Ascending aorta (tissue), 2 donors: ENCODE measurements around the gene ALKAL2. TPM values are rescaled to one million over a fixed set of nuclear protein-coding genes. Genes with fewer than 3 reads are reported as not detected.

Experiments used
- DNase-seq, 2 donors: peaks; one replicate each; pipeline ENCODE4 v3.0.0-alpha.2; 2019; ENCODE audit warnings: low spot score in 2 of 2
- H3K27ac ChIP-seq, 2 donors: fragments of 200-600 bp; sonication (generic); one replicate each; pipeline ENCODE4 v1.5.1; 2016 to 2017; ENCODE audit warnings: mild to moderate bottlenecking in 1 of 2
- H3K27me3 ChIP-seq: fragments of 200-600 bp; sonication (generic); one replicate; pipeline ENCODE4 v1.5.1; 2017
- H3K36me3 ChIP-seq, 2 donors: fragments of 200-600 bp; sonication (generic); one replicate each; pipeline ENCODE4 v1.5.1; 2016
- H3K4me1 ChIP-seq, 2 donors: fragments of 200-600 bp; sonication (generic); one replicate each; pipeline ENCODE4 v1.5.1; 2016 to 2017; ENCODE audit warnings: mild to moderate bottlenecking in 1 of 2
- H3K4me3 ChIP-seq, 2 donors: fragments of 200-600 bp; sonication (generic); one replicate each; pipeline ENCODE4 v1.5.1; 2016 to 2017; ENCODE audit warnings: mild to moderate bottlenecking in 1 of 2
- H3K9me3 ChIP-seq, 2 donors: fragments of 200-600 bp; sonication (generic); one replicate each; pipeline ENCODE4 v1.5.1; 2016
- intact Hi-C: fragments of 100-400 bp; cut with DNase I; formaldehyde crosslinking; loops from one replicate; pipeline ENCODE4 v1.15.1; 2023
- total RNA-seq: library from RNA; depleted of rRNA; stranded (reverse); fragments of >200 nt; gene quantifications from one replicate; pipeline ENCODE4 v1.1.0, GENCODE V29; 2016
- TF ChIP-seq, protein P1 (sequence below), 3 experiments: fragments of 200-600 bp in 2 of 3; fragments of 450-650 bp in 1 of 3; sonication (generic) in 2 of 3; IDR thresholded peaks; one replicate each; pipeline ENCODE4 v1.5.1; 2016 to 2019; ENCODE audit warnings: antibody characterized with exemption in 3 of 3, mild to moderate bottlenecking in 1 of 3, moderate library complexity in 1 of 3

ALKAL2 gene
- total RNA-seq, 1 donor from 2014 or later: 26.7 TPM

DNA sequence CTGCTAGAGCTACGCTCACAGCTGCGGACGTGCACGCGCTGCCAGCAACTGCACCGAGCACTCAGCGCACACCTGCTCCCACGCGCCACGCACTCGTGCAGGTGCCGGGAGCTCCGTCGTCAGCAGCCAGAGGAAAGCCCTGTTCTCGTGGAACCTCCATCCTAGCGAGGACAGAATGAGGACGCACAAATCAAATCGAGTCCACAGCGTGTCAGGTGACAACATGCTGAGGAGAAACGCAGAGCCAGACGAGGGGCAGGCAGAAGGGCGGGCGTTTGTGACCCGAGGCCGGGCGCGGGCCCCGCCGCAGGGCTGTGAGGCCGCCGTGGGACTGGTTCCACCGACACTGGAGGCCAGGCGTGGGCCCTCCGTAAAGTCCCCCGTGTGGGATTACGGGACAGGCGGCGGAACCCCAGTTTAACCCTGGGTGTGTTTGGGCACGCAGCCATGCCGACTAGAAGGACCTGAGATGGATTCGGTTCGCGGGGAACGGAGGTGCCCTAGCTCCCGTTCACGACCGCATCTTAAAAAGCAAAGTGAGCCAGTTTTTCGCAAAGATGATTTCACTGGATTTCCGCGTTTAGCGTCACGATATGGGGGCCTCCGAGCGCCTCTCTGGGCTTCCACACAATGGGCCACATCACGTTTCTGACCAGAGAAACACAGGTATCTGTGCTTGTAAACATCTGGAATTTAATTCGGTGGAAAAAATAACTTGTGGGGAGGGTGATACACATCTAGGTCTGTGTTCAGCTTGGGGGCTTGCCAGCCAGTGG lies 26.9 kb upstream of the ALKAL2 start:
- TF ChIP-seq, protein P1, sequence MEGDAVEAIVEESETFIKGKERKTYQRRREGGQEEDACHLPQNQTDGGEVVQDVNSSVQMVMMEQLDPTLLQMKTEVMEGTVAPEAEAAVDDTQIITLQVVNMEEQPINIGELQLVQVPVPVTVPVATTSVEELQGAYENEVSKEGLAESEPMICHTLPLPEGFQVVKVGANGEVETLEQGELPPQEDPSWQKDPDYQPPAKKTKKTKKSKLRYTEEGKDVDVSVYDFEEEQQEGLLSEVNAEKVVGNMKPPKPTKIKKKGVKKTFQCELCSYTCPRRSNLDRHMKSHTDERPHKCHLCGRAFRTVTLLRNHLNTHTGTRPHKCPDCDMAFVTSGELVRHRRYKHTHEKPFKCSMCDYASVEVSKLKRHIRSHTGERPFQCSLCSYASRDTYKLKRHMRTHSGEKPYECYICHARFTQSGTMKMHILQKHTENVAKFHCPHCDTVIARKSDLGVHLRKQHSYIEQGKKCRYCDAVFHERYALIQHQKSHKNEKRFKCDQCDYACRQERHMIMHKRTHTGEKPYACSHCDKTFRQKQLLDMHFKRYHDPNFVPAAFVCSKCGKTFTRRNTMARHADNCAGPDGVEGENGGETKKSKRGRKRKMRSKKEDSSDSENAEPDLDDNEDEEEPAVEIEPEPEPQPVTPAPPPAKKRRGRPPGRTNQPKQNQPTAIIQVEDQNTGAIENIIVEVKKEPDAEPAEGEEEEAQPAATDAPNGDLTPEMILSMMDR (IDR thresholded peaks at IDR 0.05): no peak
- H3K36me3 ChIP-seq: no peaks in the 10 kb centered on the region
- H3K4me3 ChIP-seq: no peak overlapping the region
- no peaks in the 10 kb centered on the region for H3K4me1 ChIP-seq
- DNase-seq: no peak
- no peaks in the 10 kb centered on the region for H3K27me3 ChIP-seq
- no peak overlapping the region for H3K27ac ChIP-seq
- H3K9me3 ChIP-seq: no peaks in the 10 kb centered on the region
- intact Hi-C loops: no loop called here

DNA sequence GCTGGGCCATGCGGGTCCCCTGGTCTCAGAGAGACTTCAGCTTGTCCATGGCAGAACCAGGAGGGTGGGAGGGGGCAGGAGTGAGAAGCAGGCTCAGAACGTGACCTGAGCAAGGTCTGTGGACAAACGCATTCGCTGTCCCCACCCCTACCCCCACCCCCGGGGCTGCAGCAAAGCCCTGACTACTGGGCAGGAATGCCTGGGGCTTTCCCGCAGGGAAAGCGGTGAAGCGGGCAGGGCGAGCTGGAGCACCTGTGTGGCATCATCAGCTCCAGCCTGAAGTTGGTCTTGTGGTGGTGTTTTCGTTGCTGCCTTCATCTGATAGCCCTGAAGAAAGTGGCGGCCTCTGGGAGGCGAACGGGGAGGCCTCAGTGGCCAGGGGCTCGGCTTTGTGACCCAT lies 26.1 kb upstream of the ALKAL2 start:
- H3K4me3 ChIP-seq: no peak overlapping the region
- no peaks in the 10 kb centered on the region for H3K27me3 ChIP-seq
- TF ChIP-seq, protein P1 (IDR thresholded peaks at IDR 0.05): no peak
- H3K4me1 ChIP-seq: no peaks in the 10 kb centered on the region
- H3K27ac ChIP-seq: no peak overlapping the region
- intact Hi-C loops: no loop called here
- no peaks in the 10 kb centered on the region for H3K36me3 ChIP-seq
- H3K9me3 ChIP-seq: no peaks in the 10 kb centered on the region
- no peak for DNase-seq

DNA sequence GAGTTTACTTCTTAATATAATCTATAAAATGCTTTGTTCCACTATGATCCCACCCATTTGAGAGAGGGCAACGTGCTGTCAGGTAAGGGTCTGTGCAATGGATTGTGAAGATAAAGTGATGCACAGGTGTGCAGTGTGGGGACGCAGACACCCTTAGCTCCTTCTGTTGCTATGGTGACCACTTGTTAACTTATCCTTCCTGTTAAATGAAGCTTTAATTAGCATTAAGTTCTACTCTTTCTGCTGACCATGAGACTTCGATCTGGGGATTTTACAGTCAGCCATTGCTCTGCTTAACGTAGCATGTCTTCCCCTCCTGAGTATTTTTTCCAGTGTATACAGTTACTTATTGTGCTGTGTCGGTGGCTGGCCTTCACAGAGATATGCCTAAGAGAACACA lies 23.1 kb upstream of the ALKAL2 start:
- H3K27ac ChIP-seq: no peak overlapping the region
- H3K9me3 ChIP-seq: no peaks in the 10 kb centered on the region
- intact Hi-C loops: no loop called here
- no peak overlapping the region for H3K4me3 ChIP-seq
- no peaks in the 10 kb centered on the region for H3K36me3 ChIP-seq
- no peaks in the 10 kb centered on the region for H3K27me3 ChIP-seq
- TF ChIP-seq, protein P1 (IDR thresholded peaks at IDR 0.05): no peak
- DNase-seq: no peak
- H3K4me1 ChIP-seq: no peaks in the 10 kb centered on the region

DNA sequence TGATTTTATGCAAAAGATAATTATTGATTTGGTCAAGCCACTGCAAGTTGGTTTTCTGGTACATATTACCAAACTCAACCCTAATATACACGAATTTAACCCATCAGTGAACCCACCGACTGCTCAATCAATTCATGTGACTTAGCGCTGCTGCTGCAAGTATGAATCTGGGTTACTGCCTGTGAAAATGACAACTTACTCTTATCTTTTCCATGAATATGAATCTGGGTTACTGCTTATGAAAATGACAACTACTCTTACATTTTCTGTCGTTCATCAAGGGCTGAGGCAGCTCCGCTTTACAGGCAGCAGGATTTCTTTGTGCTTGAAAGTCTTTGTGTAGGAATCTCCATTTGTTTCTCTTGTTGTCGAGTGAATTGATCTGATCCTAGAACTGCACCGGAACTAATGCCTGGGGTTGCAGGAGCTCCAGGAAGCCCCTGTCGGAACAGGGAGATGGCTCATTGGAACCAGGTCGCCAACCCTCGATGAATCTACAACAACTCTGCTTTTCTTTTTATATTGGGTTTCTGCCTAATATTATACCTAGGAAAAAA lies 22.1 kb upstream of the ALKAL2 start:
- intact Hi-C loops: no loop called here
- no peaks in the 10 kb centered on the region for H3K9me3 ChIP-seq

DNA sequence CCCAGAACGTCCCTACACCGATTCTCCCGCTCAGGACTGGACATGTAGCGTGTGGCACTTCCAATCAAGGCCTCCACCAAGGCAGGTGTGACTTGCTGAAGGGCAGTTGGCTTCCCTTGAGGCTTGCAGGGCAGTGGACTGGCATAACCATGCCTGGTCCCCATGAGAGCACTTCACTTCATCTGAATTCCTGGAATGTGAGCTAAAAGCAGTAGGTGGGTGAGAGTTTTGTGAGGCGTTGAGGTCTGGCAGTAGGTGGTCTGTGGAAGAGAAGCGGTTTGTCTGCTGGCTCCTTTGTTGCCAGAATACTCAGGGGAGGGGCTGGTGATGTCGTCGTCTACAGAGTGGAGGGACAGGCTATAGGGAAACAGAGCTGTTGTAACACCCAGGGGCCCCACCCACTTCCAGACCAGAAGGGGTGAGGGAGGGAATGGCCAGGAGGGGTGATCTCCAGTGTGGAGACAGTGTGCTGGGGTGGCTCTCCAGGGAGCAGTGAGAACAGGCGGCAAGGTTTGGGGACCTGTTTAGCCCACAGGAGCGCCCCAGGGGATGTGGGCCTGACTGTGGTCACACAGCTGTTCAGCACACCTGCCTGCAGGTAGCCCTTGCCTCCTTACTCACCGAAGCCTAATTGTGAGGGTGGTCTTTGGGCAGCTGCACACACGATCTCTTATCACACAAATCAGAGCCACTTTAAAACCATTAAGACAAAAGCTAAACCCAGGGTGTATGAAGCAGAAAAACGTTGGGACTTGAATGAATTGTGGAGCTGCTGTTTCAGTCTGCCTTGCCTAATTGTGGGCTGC lies 21.5 kb upstream of the ALKAL2 start:
- no peaks in the 10 kb centered on the region for H3K27me3 ChIP-seq
- no peak overlapping the region for H3K27ac ChIP-seq
- no peak for DNase-seq
- TF ChIP-seq, protein P1 (IDR thresholded peaks at IDR 0.05): no peak
- intact Hi-C loops: no loop called here
- no peaks in the 10 kb centered on the region for H3K36me3 ChIP-seq
- H3K4me3 ChIP-seq: no peak overlapping the region
- H3K4me1 ChIP-seq: no peaks in the 10 kb centered on the region
- H3K9me3 ChIP-seq: no peaks in the 10 kb centered on the region

More for the DNA sequence above, 22.1 kb upstream of the ALKAL2 start:
- Histone ChIP-seq H3K27ac (no peak overlapping the region), H3K4me3 (no peak overlapping the region), H3K4me1 (no peaks in the 10 kb centered on the region), H3K36me3 (no peaks in the 10 kb centered on the region), H3K27me3 (no peaks in the 10 kb centered on the region)
- TF ChIP-seq, protein P1 (IDR thresholded peaks at IDR 0.05): no peak
- no peak for DNase-seq
